Measurements from ENCODE around the gene EML5.

The EML5 gene

DNA sequence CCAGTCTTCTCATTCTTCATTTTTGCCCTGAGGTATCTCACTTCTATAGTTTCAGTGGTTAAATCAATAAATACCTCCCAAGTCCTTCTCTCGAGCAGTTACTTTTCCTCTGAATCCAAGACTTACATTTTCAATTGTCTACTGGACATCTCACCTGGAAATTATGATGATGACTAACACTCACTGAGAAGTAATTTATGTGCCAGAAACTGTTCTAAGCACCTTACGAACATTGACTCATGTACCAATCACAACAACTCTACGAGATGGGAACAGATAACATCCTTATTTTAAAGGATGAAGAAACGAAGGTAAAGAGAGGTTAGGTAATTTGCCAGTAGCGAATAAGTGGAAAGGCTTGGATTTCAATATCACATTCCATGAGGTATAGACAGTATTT, 94.1 kb downstream of the EML5 start:
- DNase-seq: no peak

DNA sequence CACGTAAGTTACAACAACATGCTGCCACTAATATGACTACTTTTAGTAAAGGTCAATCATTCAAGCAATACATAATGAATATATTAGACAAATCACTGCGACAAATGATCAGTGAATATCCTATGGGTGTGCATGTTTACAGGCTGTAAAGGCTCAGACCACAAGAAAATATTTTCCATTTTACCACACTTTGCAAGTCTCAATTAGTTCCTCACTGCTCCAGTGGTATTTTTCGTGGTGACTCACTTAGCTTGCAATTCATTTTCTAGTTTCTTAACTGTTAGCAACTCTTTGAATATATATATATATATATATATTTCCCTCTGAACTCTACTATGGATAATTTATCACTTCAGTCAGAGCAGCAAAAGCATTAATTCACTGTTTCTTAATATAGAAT, 96.9 kb downstream of the EML5 start:
- DNase-seq: no peak

DNA sequence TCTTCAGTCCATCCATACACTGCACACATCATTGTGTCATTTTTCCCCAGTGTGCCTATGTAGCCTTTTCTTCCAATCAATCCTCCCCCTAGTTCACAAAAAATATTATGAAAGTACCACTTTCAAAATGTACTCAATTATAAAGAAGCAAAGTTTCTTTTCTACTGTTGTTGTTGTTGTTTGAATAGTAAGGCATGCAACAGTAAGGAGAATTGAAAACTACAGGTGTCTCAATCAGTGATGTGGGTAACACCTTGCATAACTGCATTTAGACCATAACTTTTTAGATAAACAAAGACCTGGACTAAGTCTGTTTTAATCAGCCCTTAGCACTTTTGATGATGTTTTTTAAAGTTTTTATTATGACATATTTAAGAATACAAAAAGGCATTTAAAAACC, 104.4 kb downstream of the EML5 start:
- DNase-seq: no peak

- DNase-seq: no peak
Measured at GRCh38 chr14:88683119-88683518, 109.6 kb downstream of the EML5 start.

GRCh38 chr14:88682495-88683114, 110.1 kb downstream of the EML5 start:
- no peak for DNase-seq

GRCh38 chr14:88681755-88682494, 110.8 kb downstream of the EML5 start:
- DNase-seq: no peak

DNA sequence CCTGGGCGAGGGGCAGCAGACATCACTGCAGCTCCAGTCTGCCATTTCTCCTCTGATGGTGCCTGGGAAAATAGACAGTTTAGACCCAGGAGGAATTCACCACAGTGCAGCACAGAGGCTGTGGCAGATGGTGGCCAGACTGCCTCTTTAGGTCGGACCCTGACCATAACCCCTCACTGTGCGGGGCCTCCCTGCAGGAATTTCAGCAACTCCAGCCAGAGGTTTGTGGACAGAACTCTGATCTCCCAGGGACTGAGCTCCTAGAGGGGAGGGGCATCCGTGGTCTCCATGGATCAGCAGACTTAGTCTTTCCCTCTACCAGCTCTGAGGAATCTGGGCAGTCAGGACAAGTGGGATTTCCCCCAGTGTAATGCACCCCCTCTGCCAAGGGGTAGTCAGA, 123.4 kb downstream of the EML5 start:
- DNase-seq: no peak

DNA sequence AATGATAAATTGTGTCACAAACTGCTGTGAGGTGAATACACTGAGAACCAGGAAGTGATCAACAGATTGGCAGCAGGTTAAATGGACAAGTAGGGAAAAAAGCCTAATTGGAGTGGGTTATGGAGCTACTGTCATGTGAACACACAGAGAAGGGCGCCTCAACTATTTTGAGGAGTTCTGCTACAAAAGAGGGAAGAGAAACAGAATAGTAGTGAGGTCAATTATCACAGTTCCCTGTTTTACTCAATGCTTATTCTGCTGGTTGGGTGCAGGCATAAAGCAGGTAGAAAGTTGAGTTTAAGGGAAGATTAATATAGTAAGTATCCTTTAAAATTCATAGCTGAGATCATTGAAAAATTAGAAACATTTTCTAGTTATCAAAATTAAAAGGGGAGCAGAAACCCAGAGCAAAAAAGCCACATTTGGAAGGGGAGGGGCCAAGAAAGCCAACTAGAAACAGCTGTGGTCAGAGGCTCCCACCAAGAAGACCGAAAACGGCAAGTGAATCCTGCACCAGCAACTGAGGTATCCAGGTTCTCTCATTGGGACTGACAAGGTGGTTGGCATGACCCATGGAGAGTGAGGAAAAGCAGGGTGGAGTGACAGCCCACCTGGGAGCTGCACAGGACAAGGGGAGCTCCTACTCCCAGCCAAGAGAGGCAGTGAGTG, 124.2 kb downstream of the EML5 start:
- no peak for DNase-seq

DNA sequence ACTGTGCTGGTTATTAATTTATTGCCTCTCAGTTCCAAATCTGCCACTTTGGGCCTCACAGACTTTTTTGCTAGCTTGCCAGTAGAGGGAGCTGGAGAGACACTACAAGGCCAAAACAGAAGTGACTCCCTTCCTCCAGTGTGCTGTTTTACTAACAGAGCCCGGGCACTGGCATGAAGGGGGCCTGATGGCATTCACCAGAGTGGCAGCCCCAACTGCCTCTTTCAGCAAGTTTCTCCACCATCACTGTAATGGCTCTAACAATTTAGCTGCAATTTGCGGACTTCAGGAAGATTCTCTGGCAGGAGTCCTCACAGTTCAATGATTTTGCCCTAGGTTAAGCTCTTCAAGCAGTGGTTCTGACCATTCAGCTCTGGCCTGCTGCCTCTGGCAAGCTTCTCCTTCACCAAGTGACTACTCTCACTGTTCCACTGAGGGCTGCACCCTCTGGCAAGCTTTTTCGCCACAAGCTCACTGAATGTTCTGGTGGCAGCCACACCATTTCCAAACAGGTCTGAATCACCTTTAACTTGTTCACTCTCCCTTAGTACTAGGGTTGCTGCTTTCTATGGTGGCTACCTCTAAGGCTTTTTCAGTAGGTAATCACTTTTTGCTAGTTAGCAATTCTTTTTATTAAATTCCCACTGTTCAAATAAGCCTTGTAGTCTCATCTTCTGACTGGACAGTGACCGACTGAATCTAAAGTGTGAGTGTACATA, 125.0 kb downstream of the EML5 start:
- peak; percentile 80 for DNase-seq

GRCh38 chr14:88660056-88660455, 132.7 kb downstream of the EML5 start:
- DNase-seq: no peak

DNA sequence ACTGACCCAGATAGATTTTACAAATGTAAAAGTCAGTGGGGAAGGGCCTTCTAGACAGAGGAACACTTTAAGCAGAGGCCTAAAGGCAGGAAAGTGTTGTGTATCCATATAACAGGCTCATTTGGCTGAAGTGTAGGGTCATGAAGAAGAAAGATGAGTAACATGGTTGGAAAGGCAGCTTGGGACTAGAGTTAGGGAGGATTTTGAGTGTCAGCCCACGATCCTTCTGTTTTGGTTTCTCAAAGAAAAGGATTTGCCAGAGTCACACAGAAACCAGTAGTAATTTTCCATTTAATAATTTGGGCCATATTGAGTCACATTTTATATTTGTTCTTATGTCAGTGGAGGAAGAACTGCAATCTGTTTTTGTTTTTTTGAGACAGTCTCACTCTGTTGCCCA, 153.5 kb downstream of the EML5 start:
- no peak for DNase-seq

GRCh38 chr14:88632512-88632911, 160.2 kb downstream of the EML5 start:
- no peak for DNase-seq

- DNase-seq: no peak
Measured at GRCh38 chr14:88631091-88631490, 161.7 kb downstream of the EML5 start.

GRCh38 chr14:88630565-88630964, 162.2 kb downstream of the EML5 start:
- no peak for DNase-seq

- no peak for DNase-seq
Measured at GRCh38 chr14:88628462-88628861, 164.3 kb downstream of the EML5 start.

GRCh38 chr14:88628033-88628432, 164.7 kb downstream of the EML5 start:
- no peak for DNase-seq

GRCh38 chr14:88625671-88626070, 167.1 kb downstream of the EML5 start:
- DNase-seq: no peak

DNA sequence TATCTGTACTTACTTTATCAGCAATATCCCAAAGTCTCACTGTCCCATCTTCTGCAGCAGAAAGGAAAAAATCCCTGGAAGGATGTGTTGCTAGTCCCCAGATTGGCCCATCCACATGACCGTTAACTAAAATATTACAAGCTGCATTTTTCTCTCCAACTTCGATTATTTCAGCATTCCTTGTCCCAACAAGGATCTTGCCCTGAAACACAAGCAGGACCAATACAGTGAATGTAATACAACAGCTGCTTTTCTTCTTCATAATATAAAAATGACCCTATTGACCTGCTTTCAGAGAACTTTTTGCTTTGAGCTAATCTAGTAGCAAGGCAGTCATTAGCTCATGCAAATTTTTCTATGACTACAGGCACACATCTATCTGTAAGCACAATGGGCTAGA, 171.7 kb downstream of the EML5 start:
- DNase-seq: no peak

DNA sequence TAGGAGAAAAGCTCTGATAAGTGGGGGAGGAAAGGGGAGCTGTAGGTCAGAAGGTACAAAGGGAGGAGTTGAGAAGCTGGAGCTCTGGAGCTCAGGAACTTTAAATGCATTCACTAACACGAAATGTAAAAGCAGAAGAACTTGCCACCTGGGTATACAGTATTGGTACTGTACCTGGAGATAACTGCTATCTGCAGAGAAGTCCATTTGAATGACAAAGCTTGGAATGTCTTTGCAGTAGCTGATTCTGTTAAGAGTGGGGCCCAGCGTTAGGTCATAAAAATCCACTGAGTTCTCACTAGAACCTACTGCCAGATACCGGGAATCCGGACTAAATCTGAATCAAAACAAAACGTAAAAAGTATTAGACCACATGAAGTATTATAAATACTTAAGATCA, 174.3 kb downstream of the EML5 start:
- no peak for DNase-seq

DNA sequence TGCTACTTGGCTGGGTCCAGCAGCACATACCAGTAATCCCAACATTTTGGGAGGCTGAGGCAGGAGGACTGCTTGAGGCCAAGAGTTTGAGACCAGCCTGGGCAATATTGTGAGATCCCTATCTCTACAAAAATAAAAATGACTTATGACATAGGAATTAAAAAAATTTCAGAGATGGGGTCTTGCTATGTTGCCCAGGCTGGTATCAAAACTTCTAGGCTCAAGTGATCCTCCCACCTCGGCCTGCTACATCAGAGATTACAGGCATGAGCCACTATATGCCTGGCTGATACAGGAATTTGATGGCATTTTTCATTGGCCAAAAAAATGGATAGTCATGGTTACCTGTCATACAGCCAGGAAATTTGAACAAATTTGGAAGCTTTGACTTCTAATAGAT, 175.3 kb downstream of the EML5 start:
- DNase-seq: no peak

DNA sequence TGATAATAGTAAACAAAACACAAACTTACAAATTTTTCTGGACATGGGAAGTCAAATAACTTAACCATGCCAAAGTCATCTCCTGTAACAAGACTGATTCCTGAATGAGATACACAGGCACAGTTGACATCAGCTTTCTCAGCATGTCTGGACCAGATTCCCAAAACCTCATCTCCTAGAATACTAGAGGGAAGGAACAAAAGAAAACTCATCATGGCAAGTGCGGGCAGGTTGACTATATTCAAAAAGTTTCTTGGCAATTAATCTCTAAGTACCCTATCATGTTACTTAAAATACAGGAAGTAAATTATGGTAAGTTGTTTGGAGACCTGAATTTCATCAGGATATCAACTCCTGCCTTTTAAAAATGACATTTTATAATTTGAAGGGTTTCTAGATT, 176.1 kb downstream of the EML5 start:
- peak; percentile 23 for DNase-seq

GRCh38 chr14:88614218-88614907, 178.4 kb downstream of the EML5 start:
- no peak for DNase-seq

DNA sequence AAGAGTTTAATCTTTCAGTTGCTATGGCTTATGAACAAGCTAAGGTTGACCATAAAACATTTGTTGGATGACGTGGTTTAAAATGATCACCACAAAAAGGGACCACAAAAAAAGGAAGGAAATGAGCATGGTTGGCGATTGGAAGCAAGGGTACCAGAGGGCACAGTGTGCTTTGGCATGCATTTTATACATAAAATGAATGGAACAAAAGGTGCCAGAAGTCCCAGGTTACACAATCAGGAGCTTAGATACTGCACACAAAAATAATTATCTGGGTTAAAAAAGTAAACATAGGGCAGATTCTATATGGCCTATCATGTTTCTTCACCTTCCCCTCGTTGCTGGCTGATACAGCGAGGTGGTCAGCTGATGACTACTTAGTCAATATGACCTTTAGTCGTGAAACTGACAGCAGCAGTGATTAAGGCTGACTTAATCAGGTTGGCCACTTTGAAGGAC, 179.2 kb downstream of the EML5 start:
- DNase-seq: no peak

Data from NCI-H2171 treated with DMSO at 0.1 percent for 48 hours (cell line).